HCT116 (cell line): ENCODE data around the gene UPK3BL1. TPM values are rescaled to one million over a fixed set of nuclear protein-coding genes. Genes with fewer than 3 reads are reported as not detected.
"Not testable (repeated sequence)": the region's sequence is repeated elsewhere in the genome, so short reads cannot be mapped to it uniquely, and the experiment has no call there.

ENCODE experiments used
- ATAC-seq: fragments of 200-7000 bp; cut with Tn5 transposase; 2 replicates; pipeline ENCODE4 v1.9.1; 2020; ENCODE audit warnings: mild to moderate bottlenecking, moderate library complexity
- BruUV-seq: library from RNA; stranded (reverse); fragments of 400-500 nt; replicated peaks from 2 replicates; lab custom pipeline; 2021; lab: Mats Ljungman, UMichigan
- CTCF ChIA-PET: fragments of 300-600 bp; sonication (Branson Sonifier 250); formaldehyde crosslinking; loops from one replicate; lab custom pipeline; 2021; ENCODE audit warnings: antibody characterized with exemption; lab: Charles Lee
- POLR2A ChIA-PET: fragments of 300-600, 350-600 bp; sonication (Branson Sonifier 250); formaldehyde crosslinking; loops from one replicate; lab custom pipeline; 2021; ENCODE audit warnings: antibody characterized with exemption; lab: Charles Lee
- RAD21 ChIA-PET, 2 experiments: fragments of 300-600 bp; sonication (Branson Sonifier 250); formaldehyde crosslinking; loops; one replicate each; lab custom pipeline; 2023; ENCODE audit warnings: low total read pairs in 2 of 2; ENCODE audit not compliant: uncharacterized antibody in 2 of 2, unreplicated experiment in 2 of 2, low non-redundant PET in 1 of 2; lab: Charles Lee
- DNase-seq: peaks from one replicate; pipeline ENCODE4 v3.0.0-alpha.2; 2010; ENCODE audit warnings: low read depth, low spot score
- H2AFZ ChIP-seq: fragments of 200-600 bp; shearing (Covaris generic), sonication (generic); 2 replicates; pipeline ENCODE4 v1.6.1; 2017; ENCODE audit warnings: low read depth, mixed run types, mixed read lengths, antibody characterized with exemption, low read length; ENCODE audit not compliant: poor library complexity, severe bottlenecking
- H3K27ac ChIP-seq: 2 replicates; pipeline ENCODE4 v1.5.1; 2012; ENCODE audit warnings: low read depth, low read length
- H3K27me3 ChIP-seq: fragments of 200-600 bp; sonication (generic); 2 replicates; pipeline ENCODE4 v1.6.1; 2016; ENCODE audit warnings: mixed run types, low read length, mixed read lengths; ENCODE audit not compliant: insufficient read depth
- H3K36me3 ChIP-seq, 2 experiments: fragments of 200-500 bp in 1 of 2; fragments of 200-600 bp in 1 of 2; sonication (Bioruptor generic) in 1 of 2; sonication (generic) in 1 of 2; 2 replicates each; pipeline versions ENCODE4 v1.5.1 to v1.6.1; 2014 to 2016; ENCODE audit warnings: low read length in 2 of 2, inconsistent platforms in 1 of 2, mixed read lengths in 1 of 2, mixed run types in 1 of 2; ENCODE audit not compliant: insufficient read depth in 2 of 2, control insufficient read depth in 1 of 2
- H3K4me1 ChIP-seq, 2 experiments: fragments of 200-600 bp in 1 of 2; sonication (generic) in 1 of 2; 2 replicates each; pipeline versions ENCODE4 v1.5.1 to v1.6.1; 2012 to 2017; ENCODE audit warnings: low read length in 2 of 2, inconsistent platforms in 1 of 2, mild to moderate bottlenecking in 1 of 2, mixed read lengths in 1 of 2, mixed run types in 1 of 2, moderate library complexity in 1 of 2; ENCODE audit not compliant: insufficient read depth in 2 of 2, control insufficient read depth in 1 of 2
- H3K4me2 ChIP-seq: fragments of 200-600 bp; sonication (generic); 2 replicates; pipeline ENCODE4 v1.6.1; 2017; ENCODE audit warnings: mixed run types, low read length, mixed read lengths
- H3K4me3 ChIP-seq, 2 experiments: fragments of 200-600 bp in 1 of 2; sonication (generic) in 1 of 2; replicated peaks in 1 of 2; 2 replicates each; pipeline ENCODE4 v1.5.1; 2011 to 2016; ENCODE audit warnings: low read length in 2 of 2, control low read depth in 1 of 2, low read depth in 1 of 2, mild to moderate bottlenecking in 1 of 2, mixed read lengths in 1 of 2, mixed run types in 1 of 2
- H3K79me2 ChIP-seq: fragments of 200-600 bp; sonication (generic); 2 replicates; pipeline ENCODE4 v1.6.1; 2017; ENCODE audit warnings: mild to moderate bottlenecking, mixed run types, low read length, moderate library complexity, mixed read lengths; ENCODE audit not compliant: insufficient read depth
- H3K9ac ChIP-seq: fragments of 200-600 bp; sonication (generic); 2 replicates; pipeline ENCODE4 v1.6.1; 2016; ENCODE audit warnings: low read length, mixed read lengths
- H3K9me2 ChIP-seq: fragments of 200-600 bp; sonication (generic), shearing (Covaris generic); 2 replicates; pipeline ENCODE4 v1.6.1; 2017; ENCODE audit warnings: mixed run types, mild to moderate bottlenecking, moderate library complexity; ENCODE audit not compliant: insufficient read depth
- H3K9me3 ChIP-seq, 2 experiments: fragments of 200-500 bp in 1 of 2; fragments of 200-600 bp in 1 of 2; sonication (Bioruptor generic) in 1 of 2; sonication (generic) in 1 of 2; 2 replicates each; pipeline ENCODE4 v1.6.1; 2014 to 2017; ENCODE audit warnings: low read length in 2 of 2, mixed read lengths in 2 of 2, inconsistent platforms in 1 of 2, low read depth in 1 of 2, mild to moderate bottlenecking in 1 of 2, mixed run types in 1 of 2, moderate library complexity in 1 of 2; ENCODE audit not compliant: control insufficient read depth in 1 of 2, insufficient read depth in 1 of 2
- H4K20me1 ChIP-seq: fragments of 200-600 bp; sonication (generic), shearing (Covaris generic); 2 replicates; pipeline ENCODE4 v1.6.1; 2017; ENCODE audit warnings: mixed run types, mild to moderate bottlenecking, moderate library complexity; ENCODE audit not compliant: insufficient read depth
- intact Hi-C: fragments of 100-400 bp; cut with micrococcal nuclease; formaldehyde crosslinking; loops from 2 replicates; pipeline ENCODE4 v1.10.0; 2022
- total RNA-seq: library from RNA; stranded (reverse); gene quantifications from one replicate; pipeline ENCODE4 v1.2.1, GENCODE V29; 2021; ENCODE audit not compliant: unreplicated experiment

UPK3BL1 gene
- total RNA-seq, 1 experiment from 2014 or later: 7.1 TPM

DNA sequence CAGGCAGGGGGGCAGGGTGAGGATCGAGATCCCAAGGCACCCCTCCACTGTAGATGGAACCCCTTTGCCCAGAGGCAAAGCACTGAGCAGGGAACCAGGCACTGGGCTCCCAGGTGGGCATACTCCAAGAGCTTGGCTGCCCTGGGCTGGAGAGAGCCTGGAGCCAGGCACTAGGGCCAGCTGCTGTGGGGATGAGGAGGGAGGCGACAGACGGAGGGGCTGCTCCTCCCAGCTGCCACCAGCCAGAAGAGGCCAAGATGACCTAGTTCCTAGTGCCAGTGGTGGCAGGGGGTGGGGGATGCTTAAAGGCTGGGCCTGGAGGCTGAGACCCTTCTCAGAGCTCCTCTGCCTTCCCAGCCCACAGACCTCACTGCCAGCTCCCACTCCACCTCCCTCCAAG lies 27.7 kb downstream of the UPK3BL1 start:
- H3K9me3 ChIP-seq, H3K9ac ChIP-seq, H3K27me3 ChIP-seq, POLR2A ChIA-PET, RAD21 ChIA-PET, DNase-seq, H3K79me2 ChIP-seq, CTCF ChIA-PET, BruUV-seq, H3K9me2 ChIP-seq, H3K4me1 ChIP-seq, intact Hi-C loops, H3K4me3 ChIP-seq, ATAC-seq, H3K4me2 ChIP-seq, H3K27ac ChIP-seq, H3K36me3 ChIP-seq, H4K20me1 ChIP-seq, H2AFZ ChIP-seq: not testable (repeated sequence)

DNA sequence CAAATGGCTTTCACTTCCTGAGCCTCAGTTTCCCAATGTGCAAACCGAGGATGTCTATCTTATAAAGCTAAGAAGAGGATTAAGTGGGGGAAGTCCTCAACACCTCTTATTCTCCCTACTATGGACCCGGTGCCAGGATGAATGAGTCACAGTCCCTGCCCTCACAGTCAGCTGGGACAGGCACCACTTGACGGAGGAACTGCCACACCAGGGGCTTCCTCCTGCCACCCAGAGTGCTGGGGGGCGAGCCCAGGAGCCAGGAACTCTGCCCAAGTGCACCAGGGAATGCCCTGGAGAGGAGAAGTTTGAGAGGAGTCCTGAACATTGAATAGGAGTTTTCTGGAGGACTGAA lies 28.3 kb downstream of the UPK3BL1 start:
- intact Hi-C loops, H3K79me2 ChIP-seq, H3K9me2 ChIP-seq, POLR2A ChIA-PET, H4K20me1 ChIP-seq, H3K27ac ChIP-seq, ATAC-seq, DNase-seq, BruUV-seq, H3K27me3 ChIP-seq, H3K9ac ChIP-seq, H3K9me3 ChIP-seq, H3K4me2 ChIP-seq, H3K36me3 ChIP-seq, H3K4me3 ChIP-seq, RAD21 ChIA-PET, H3K4me1 ChIP-seq, H2AFZ ChIP-seq, CTCF ChIA-PET: not testable (repeated sequence)

DNA sequence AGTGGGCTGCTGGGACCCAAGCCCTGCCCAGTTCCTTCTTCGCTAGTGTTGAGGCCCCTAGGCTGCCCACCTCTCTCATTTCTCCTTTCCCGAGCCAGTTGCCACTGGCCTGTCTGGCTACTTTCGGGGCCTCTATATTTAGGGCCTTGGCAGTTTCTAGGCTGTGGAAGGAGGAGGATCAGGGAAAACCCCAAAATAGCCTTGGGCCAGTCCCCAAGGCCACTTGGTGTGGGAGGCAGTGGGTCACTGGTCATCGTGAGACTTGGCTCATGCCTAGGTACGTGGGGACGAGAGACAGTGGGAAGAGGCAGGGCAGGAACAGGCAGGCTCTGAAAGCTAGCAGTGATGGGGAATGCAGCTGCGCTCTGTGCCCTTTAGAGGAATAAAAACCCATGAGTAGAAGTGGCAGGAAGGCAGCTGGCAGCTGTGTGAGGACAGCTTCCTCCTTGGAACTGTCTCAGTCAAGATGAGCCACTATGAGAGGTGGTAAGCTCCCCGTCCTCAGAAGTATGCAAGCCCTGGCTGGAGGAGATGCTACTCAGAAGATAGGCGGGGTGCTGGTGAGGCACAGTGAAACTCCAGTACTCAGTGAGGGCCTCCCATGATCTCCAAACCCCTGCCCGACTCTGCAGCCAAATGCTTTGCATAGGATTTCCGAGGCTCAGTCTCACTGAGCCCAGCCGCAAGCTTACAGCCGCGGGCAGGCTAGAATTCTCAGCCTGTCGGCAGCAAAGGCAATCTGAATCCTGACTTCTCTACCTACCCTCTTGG lies 28.8 kb downstream of the UPK3BL1 start:
- RAD21 ChIA-PET, H3K27ac ChIP-seq, intact Hi-C loops: not testable (repeated sequence)

DNA sequence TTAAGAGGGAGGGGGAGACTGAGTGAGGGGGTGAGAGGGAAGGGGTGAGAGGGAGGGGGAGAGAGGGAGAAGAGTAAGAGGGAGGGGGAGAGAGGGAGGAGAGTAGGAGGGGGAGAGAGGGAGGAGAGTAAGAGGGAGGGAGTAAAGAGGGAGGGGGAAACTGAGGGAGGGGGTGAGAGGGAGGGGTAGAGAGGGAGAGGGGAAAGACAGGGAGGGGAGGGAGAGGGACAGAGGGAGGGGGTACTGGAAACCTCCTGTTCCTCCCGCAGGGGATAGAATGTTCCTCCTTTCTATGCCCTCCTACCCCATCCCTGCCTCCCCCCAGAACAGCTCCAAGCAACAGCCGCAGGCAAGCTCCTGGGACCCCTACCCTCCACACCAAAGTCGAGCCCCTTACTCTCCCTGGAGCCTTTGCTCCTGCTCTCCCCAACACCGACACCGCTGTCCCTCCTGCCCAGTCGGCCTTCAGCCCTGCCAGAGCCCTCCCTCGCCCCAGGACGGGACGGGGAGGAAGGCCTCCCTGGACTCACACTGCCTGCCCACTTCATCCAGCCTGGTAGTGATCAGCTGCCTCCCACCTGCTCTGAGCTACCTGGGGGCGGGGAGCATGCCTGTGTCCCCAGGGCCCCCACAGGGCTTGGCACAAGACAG lies 30.8 kb downstream of the UPK3BL1 start:
- DNase-seq, H3K9ac ChIP-seq, BruUV-seq, RAD21 ChIA-PET, H3K4me1 ChIP-seq, H3K4me2 ChIP-seq, CTCF ChIA-PET, ATAC-seq, H3K9me3 ChIP-seq, H4K20me1 ChIP-seq, POLR2A ChIA-PET, H2AFZ ChIP-seq, H3K79me2 ChIP-seq, H3K4me3 ChIP-seq, H3K27me3 ChIP-seq, H3K9me2 ChIP-seq, H3K36me3 ChIP-seq, H3K27ac ChIP-seq, intact Hi-C loops: not testable (repeated sequence)

More for the DNA sequence above, 28.8 kb downstream of the UPK3BL1 start:
- H3K4me1 ChIP-seq, ATAC-seq, H3K4me3 ChIP-seq, H2AFZ ChIP-seq, POLR2A ChIA-PET, H3K79me2 ChIP-seq, BruUV-seq, H3K9ac ChIP-seq, H3K9me2 ChIP-seq, H3K9me3 ChIP-seq, H3K36me3 ChIP-seq, DNase-seq, H4K20me1 ChIP-seq, CTCF ChIA-PET, H3K4me2 ChIP-seq, H3K27me3 ChIP-seq: not testable (repeated sequence)
